OCI-LY7 (cell line): ENCODE measurements around the gene APBB1IP. TPM values are rescaled to one million over a fixed set of nuclear protein-coding genes. Genes with fewer than 3 reads are reported as not detected.

Experiments
- BruUV-seq: library from RNA; stranded (reverse); fragments of 400-500 nt; replicated peaks from 2 replicates; lab custom pipeline; 2021; lab: Mats Ljungman, UMichigan
- CTCF ChIA-PET: fragments of 300-600 bp; sonication (Branson Sonifier 250); formaldehyde crosslinking; loops from one replicate; lab custom pipeline; 2022; ENCODE audit warnings: antibody characterized with exemption; ENCODE audit not compliant: unreplicated experiment; lab: Charles Lee
- POLR2A ChIA-PET: fragments of 300-600 bp; sonication (Branson Sonifier 250); formaldehyde crosslinking; loops from one replicate; lab custom pipeline; 2022; ENCODE audit warnings: antibody characterized with exemption; lab: Charles Lee
- DNase-seq: peaks from one replicate; pipeline ENCODE4 v3.0.0-alpha.2; 2015; ENCODE audit warnings: low spot score
- H2AFZ ChIP-seq: fragments of 200-600 bp; sonication (generic), shearing (Covaris generic); 2 replicates; pipeline ENCODE4 v1.6.1; 2014; ENCODE audit warnings: mild to moderate bottlenecking, antibody characterized with exemption, low read length, moderate library complexity
- H3K27ac ChIP-seq: fragments of 200-600 bp; sonication (generic); 2 replicates; pipeline ENCODE4 v1.5.1; 2014; ENCODE audit warnings: mixed run types, low read depth, mild to moderate bottlenecking, moderate library complexity, low read length, inconsistent platforms; ENCODE audit not compliant: poor library complexity, severe bottlenecking
- H3K36me3 ChIP-seq: fragments of 200-600 bp; sonication (generic); 2 replicates; pipeline ENCODE4 v1.6.1; 2014; ENCODE audit warnings: mild to moderate bottlenecking, antibody characterized with exemption, low read length, moderate library complexity, mixed read lengths; ENCODE audit not compliant: insufficient read depth
- H3K4me1 ChIP-seq: fragments of 200-600 bp; sonication (generic); 2 replicates; pipeline ENCODE4 v1.5.1; 2014; ENCODE audit warnings: mild to moderate bottlenecking, low read length; ENCODE audit not compliant: insufficient read depth, poor library complexity, severe bottlenecking
- H3K4me2 ChIP-seq: fragments of 200-600 bp; sonication (generic); 2 replicates; pipeline ENCODE4 v1.6.1; 2014; ENCODE audit warnings: mild to moderate bottlenecking, low read length
- H3K4me3 ChIP-seq: fragments of 200-600 bp; sonication (generic); 2 replicates; pipeline ENCODE4 v1.5.1; 2014; ENCODE audit warnings: mild to moderate bottlenecking, low read depth, low read length; ENCODE audit not compliant: poor library complexity, severe bottlenecking
- H3K79me2 ChIP-seq: fragments of 200-600 bp; sonication (generic); 2 replicates; pipeline ENCODE4 v1.6.1; 2016; ENCODE audit warnings: low read depth, mild to moderate bottlenecking, low read length, moderate library complexity, mixed read lengths; ENCODE audit not compliant: insufficient read depth
- H3K9me2 ChIP-seq: fragments of 200-600 bp; sonication (generic); 2 replicates; pipeline ENCODE4 v1.6.1; 2016; ENCODE audit warnings: mild to moderate bottlenecking, low read length, mixed read lengths; ENCODE audit not compliant: insufficient read depth
- H3K9me3 ChIP-seq: fragments of 200-600 bp; sonication (generic); 2 replicates; pipeline ENCODE4 v1.6.1; 2014; ENCODE audit warnings: mild to moderate bottlenecking, mixed run types, low read length, mixed read lengths
- H4K20me1 ChIP-seq: fragments of 200-600 bp; sonication (generic); 2 replicates; pipeline ENCODE4 v1.6.1; 2014; ENCODE audit warnings: mild to moderate bottlenecking, antibody characterized with exemption, low read length, moderate library complexity, mixed read lengths; ENCODE audit not compliant: insufficient read depth
- CTCF ChIP-seq: fragments of 200-600 bp; sonication (generic); conservative IDR thresholded peaks from 2 replicates; pipeline ENCODE4 v1.5.1; 2014; ENCODE audit warnings: mild to moderate bottlenecking, antibody characterized with exemption, low read length, moderate library complexity, mixed read lengths
- EZH2phosphoT487 ChIP-seq: fragments of 200-600 bp; sonication (generic); IDR thresholded peaks from 2 replicates; pipeline ENCODE4 v1.6.1; 2018; ENCODE audit warnings: low read depth, borderline replicate concordance, mild to moderate bottlenecking, mixed run types, antibody characterized with exemption, low read length, moderate library complexity, mixed read lengths
- intact Hi-C: fragments of 100-400 bp; cut with micrococcal nuclease; formaldehyde crosslinking; loops from one replicate; pipeline ENCODE4 v1.10.0; 2022; ENCODE audit not compliant: unreplicated experiment
- total RNA-seq, 2 experiments: library from RNA; depleted of rRNA in 1 of 2; stranded (reverse); fragments of >200 nt in 1 of 2; shearing (Covaris generic) in 1 of 2; gene quantifications; 2 replicates each; pipeline ENCODE4 v1.2.3, GENCODE V29; 2014 to 2022

Gene APBB1IP
- total RNA-seq, 2 experiments from 2014 or later, result 65.8 to 167 TPM

GRCh38 chr10:26413375-26413774 is 24.8 kb upstream of the APBB1IP start:
- Histone ChIP-seq H3K4me3 (no peak overlapping the region), H3K9me3 (no peaks in the 10 kb centered on the region), H3K27ac (no peak overlapping the region), H3K4me2 (no peak overlapping the region), H3K4me1 (peaks cover 35% of the 10 kb centered on the region), H4K20me1 (no peaks in the 10 kb centered on the region), H3K9me2 (no peaks in the 10 kb centered on the region), H3K36me3 (no peaks in the 10 kb centered on the region), H3K79me2 (no peaks in the 10 kb centered on the region), H2AFZ (no peak overlapping the region)
- intact Hi-C loops, result no loop called here
- ChIA-PET CTCF (interaction anchor here (0.6 kb wide), 1 partner anchor 629 kb away, joined by 3 read pairs; no protein-coding TSS in a partner anchor), POLR2A (interaction anchor here (0.6 to 2.9 kb wide), 9 partner anchors 10 to 146 kb away, joined by 3 to 15 read pairs (median 3); no protein-coding TSS in a partner anchor)
- BruUV-seq, result no TSS peak
- TF ChIP-seq EZH2phosphoT487 (no peak), CTCF (no peak)
- DNase-seq, result no peak

- Histone ChIP-seq H3K4me3 (no peak overlapping the region), H3K9me3 (no peaks in the 10 kb centered on the region), H3K79me2 (no peaks in the 10 kb centered on the region), H2AFZ (no peak overlapping the region), H3K4me2 (no peak overlapping the region), H3K4me1 (peaks cover 21% of the 10 kb centered on the region), H4K20me1 (no peaks in the 10 kb centered on the region), H3K27ac (no peak overlapping the region), H3K36me3 (no peaks in the 10 kb centered on the region), H3K9me2 (no peaks in the 10 kb centered on the region)
- BruUV-seq, result no TSS peak
- ChIA-PET POLR2A (interaction anchor here (1.2 to 2.7 kb wide), 4 partner anchors 9 to 18 kb away, joined by 3 to 11 read pairs (median 4); no protein-coding TSS in a partner anchor), CTCF (no interaction called here)
- no peak for DNase-seq
- TF ChIP-seq EZH2phosphoT487 (no peak), CTCF (no peak)
- intact Hi-C loops, result no loop called here
These were observed 21.0 kb upstream of the APBB1IP start for GRCh38 chr10:26417136-26417535.

- no peak for DNase-seq
- no peaks in the 10 kb centered on the region for H3K79me2 ChIP-seq
- no peaks in the 10 kb centered on the region for H3K9me2 ChIP-seq
- ChIA-PET POLR2A (interaction anchor here (0.6 to 1.2 kb wide), 4 partner anchors 9 to 22 kb away, joined by 3 to 5 read pairs (median 4); no protein-coding TSS in a partner anchor), CTCF (no interaction called here)
- no peak for TF ChIP-seq EZH2phosphoT487
- no peak for TF ChIP-seq CTCF
- intact Hi-C loops, result no loop called here
- no peak overlapping the region for H3K4me2 ChIP-seq
- no peaks in the 10 kb centered on the region for H4K20me1 ChIP-seq
- H2AFZ ChIP-seq, result no peak overlapping the region
- no peak overlapping the region for H3K27ac ChIP-seq
- no peaks in the 10 kb centered on the region for H3K4me1 ChIP-seq
- H3K36me3 ChIP-seq, result no peaks in the 10 kb centered on the region
- peaks cover 6% of the 10 kb centered on the region; the same call in 1 of the 2 replicates for H3K9me3 ChIP-seq
- no TSS peak for BruUV-seq
- H3K4me3 ChIP-seq, result no peak overlapping the region
These were observed 15.2 kb upstream of the APBB1IP start for GRCh38 chr10:26422977-26423376.
